Measurements from ENCODE around the gene ZFAND2A. TPM values are rescaled to one million over a fixed set of nuclear protein-coding genes. Genes with fewer than 3 reads are reported as not detected.

Gene ZFAND2A
- total RNA-seq, 1 experiment from 2014 or later, result 14.5 TPM

DNA sequence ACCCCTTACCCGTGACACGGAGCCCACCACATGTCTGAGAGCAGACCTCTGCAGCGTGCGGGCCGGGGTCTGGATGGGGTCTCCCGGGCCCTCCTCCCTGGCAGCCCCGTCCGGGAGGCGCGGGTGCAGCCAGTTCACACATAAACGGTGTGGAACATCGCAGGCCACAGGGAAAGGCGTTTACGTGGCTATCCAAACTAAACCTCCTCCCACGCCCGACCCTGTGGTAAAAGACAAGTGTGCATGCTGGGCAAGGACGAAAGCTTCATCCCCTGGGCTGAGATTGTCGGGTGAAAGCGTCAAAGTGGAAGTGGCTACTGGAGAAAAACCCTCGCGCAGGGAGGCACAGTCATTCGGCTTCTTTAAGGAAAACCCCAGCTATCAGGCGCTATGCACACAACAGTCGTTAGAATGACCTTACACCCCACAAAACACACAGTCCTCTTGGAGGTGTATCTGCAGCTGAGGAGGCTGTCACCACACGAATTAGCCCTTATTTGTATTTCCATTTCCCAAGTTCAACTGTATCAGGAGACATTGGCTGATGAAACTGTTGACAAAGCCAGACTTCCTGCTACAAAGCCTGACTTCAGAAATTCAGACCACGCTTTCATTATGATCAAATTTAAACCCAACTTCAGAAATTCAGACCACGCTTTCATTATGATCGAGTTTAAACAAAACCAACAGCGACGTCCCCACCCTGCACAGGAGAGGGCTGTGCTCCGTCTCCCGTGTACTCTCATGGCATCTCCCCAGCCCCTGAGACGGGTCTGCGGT is 56.8 kb downstream of the ZFAND2A start:
- peaks cover 8% of the 10 kb centered on the region for H3K36me3 Mint-ChIP-seq
- ChIA-PET CTCF (interaction anchor here (0.5 to 2.9 kb wide), 4 partner anchors 20 to 110 kb away, joined by 4 to 12 read pairs (median 6); a partner anchor contains a TSS), POLR2A (interaction anchor here (0.7 kb wide), 1 partner anchor 11 kb away, joined by 3 read pairs; no protein-coding TSS in a partner anchor)
- no peak overlapping the region for H3K4me3 Mint-ChIP-seq
- H3K4me1 Mint-ChIP-seq, result no peaks in the 10 kb centered on the region
- DNase-seq (ENCODE audit: low spot score), result no peak
- H3K27me3 Mint-ChIP-seq (ENCODE audit: low read depth), result no peaks in the 10 kb centered on the region
- H3K27ac Mint-ChIP-seq, result peak overlapping the region; percentile 36; the same call in 1 of the 2 replicates
- ATAC-seq, result no peak
- TF ChIP-seq FOXP1 (CRISPR knock-in tag; IDR thresholded peaks at IDR 0.05; ENCODE audit: borderline replicate concordance) (no peak), GABPB1 (CRISPR knock-in tag; IDR thresholded peaks at IDR 0.05) (peak; percentile 71)
- peaks cover 2% of the 10 kb centered on the region for H3K9me3 Mint-ChIP-seq

Other genes starting within 250 kb of the ZFAND2A start
- 4.3 to 7.2 TPM (median 4.5 TPM) in 3 replicates for gene ADAP1, start 205.5 kb downstream of the ZFAND2A start, total RNA-seq (2021)
- 10.2 to 13.2 TPM (median 10.4 TPM) in 3 replicates for gene COX19, start 184.6 kb downstream of the ZFAND2A start, total RNA-seq (2021)
- gene CYP2W1, start 177.0 kb downstream of the ZFAND2A start, total RNA-seq (2021), result 0.48 TPM in 1 of 3 replicates, not detected in the others
- gene GPR146, start 115.7 kb downstream of the ZFAND2A start, total RNA-seq (2021), result 0.87 to 1.1 TPM (median 0.92 TPM) in 3 replicates
- gene GPER1, start 72.1 kb downstream of the ZFAND2A start, total RNA-seq (2021), result 0.28 to 0.87 TPM (median 0.41 TPM) in 3 replicates
- not detected in 3 replicates for gene UNCX, start 72.7 kb upstream of the ZFAND2A start, total RNA-seq (2021)

Measured in WTC11 (cell line).